SK-N-SH (cell line): ENCODE data around the gene MAK. TPM values are rescaled to one million over a fixed set of nuclear protein-coding genes. Genes with fewer than 3 reads are reported as not detected.
"Not testable (repeated sequence)": the region's sequence is repeated elsewhere in the genome, so short reads cannot be mapped to it uniquely, and the experiment has no call there.

Experiments used
- CTCF ChIA-PET: fragments of 300-600, 350-600 bp; formaldehyde crosslinking; extraction: SDS; loops from one replicate; lab custom pipeline; 2021; lab: Yijun Ruan, JAX
- POLR2A ChIA-PET: fragments of 350-600 bp; sonication (Branson Sonifier 250); formaldehyde crosslinking; extraction: SDS; loops from one replicate; lab custom pipeline; 2020; ENCODE audit warnings: antibody characterized with exemption, inconsistent platforms; lab: Yijun Ruan, JAX
- DNase-seq: peaks from one replicate; pipeline ENCODE4 v3.0.0; 2012
- H2AFZ ChIP-seq: fragments of 200-600 bp; sonication (generic); 2 replicates; pipeline ENCODE4 v1.8.1; 2016; ENCODE audit warnings: antibody characterized with exemption, mild to moderate bottlenecking, low read depth
- H3F3A ChIP-seq: fragments of 200-600 bp; sonication (generic); replicated peaks from 2 replicates; pipeline ENCODE3; 2016; ENCODE audit warnings: antibody characterized with exemption, mild to moderate bottlenecking; ENCODE audit not compliant: insufficient read depth
- H3K27ac ChIP-seq, 2 experiments: fragments of 200-500 bp in 1 of 2; fragments of 200-600 bp in 1 of 2; sonication (Bioruptor generic) in 1 of 2; sonication (generic), shearing (Covaris generic) in 1 of 2; 2 replicates each; pipeline versions ENCODE4 v1.5.1 to v1.6.1; 2014 to 2016; ENCODE audit warnings: low read depth in 2 of 2, inconsistent platforms in 1 of 2, low read length in 1 of 2, mild to moderate bottlenecking in 1 of 2, mixed read lengths in 1 of 2
- H3K27me3 ChIP-seq: fragments of 200-600 bp; sonication (generic), shearing (Covaris generic); 2 replicates; pipeline ENCODE4 v1.6.1; 2016; ENCODE audit warnings: mixed run types; ENCODE audit not compliant: insufficient read depth
- H3K36me3 ChIP-seq, 2 experiments: fragments of 200-500 bp in 1 of 2; fragments of 200-600 bp in 1 of 2; sonication (Bioruptor generic) in 1 of 2; sonication (generic) in 1 of 2; replicated peaks in 1 of 2; 2 replicates each; pipeline versions ENCODE3 to v1.5.1; 2014 to 2016; ENCODE audit warnings: low read length in 1 of 2, mild to moderate bottlenecking in 1 of 2; ENCODE audit not compliant: insufficient read depth in 2 of 2, control insufficient read depth in 1 of 2
- H3K4me1 ChIP-seq, 2 experiments: fragments of 200-500 bp in 1 of 2; fragments of 200-600 bp in 1 of 2; sonication (Bioruptor generic) in 1 of 2; sonication (generic), shearing (Covaris generic) in 1 of 2; 2 replicates each; pipeline versions ENCODE4 v1.5.1 to v1.6.1; 2014 to 2016; ENCODE audit warnings: low read depth in 1 of 2, low read length in 1 of 2, mixed run types in 1 of 2; ENCODE audit not compliant: insufficient read depth in 2 of 2, control insufficient read depth in 1 of 2
- H3K4me2 ChIP-seq: fragments of 200-600 bp; sonication (generic), shearing (Covaris generic); 2 replicates; pipeline ENCODE4 v1.6.1; 2017; ENCODE audit warnings: mixed run types
- H3K4me3 ChIP-seq, 2 experiments: fragments of 200-500 bp in 1 of 2; fragments of 200-600 bp in 1 of 2; sonication (Bioruptor generic) in 1 of 2; sonication (generic), shearing (Covaris generic) in 1 of 2; 2 replicates each; pipeline versions ENCODE4 v1.5.1 to v1.8.1; 2014 to 2016; ENCODE audit warnings: low read depth in 2 of 2, inconsistent platforms in 1 of 2, low read length in 1 of 2, mild to moderate bottlenecking in 1 of 2, mixed read lengths in 1 of 2, moderate library complexity in 1 of 2
- H3K79me2 ChIP-seq: fragments of 200-600 bp; sonication (generic); 2 replicates; pipeline ENCODE4 v1.8.1; 2017; ENCODE audit warnings: mild to moderate bottlenecking; ENCODE audit not compliant: insufficient read depth
- H3K9ac ChIP-seq: fragments of 200-600 bp; sonication (generic); 2 replicates; pipeline ENCODE4 v1.6.1; 2017; ENCODE audit warnings: mixed run types
- H3K9me2 ChIP-seq: fragments of 200-600 bp; sonication (generic); 2 replicates; pipeline ENCODE4 v1.6.1; 2017; ENCODE audit warnings: mixed run types
- H3K9me3 ChIP-seq: fragments of 200-600 bp; sonication (generic); 2 replicates; pipeline ENCODE4 v1.6.1; 2017; ENCODE audit warnings: mixed run types, mild to moderate bottlenecking, moderate library complexity
- H4K20me1 ChIP-seq: fragments of 200-600 bp; sonication (generic); 2 replicates; pipeline ENCODE4 v1.6.1; 2017; ENCODE audit warnings: mild to moderate bottlenecking, mixed run types; ENCODE audit not compliant: insufficient read depth
- ELF1 ChIP-seq: IDR thresholded peaks from 2 replicates; pipeline ENCODE4 v1.4.0; 2012
- EP300 ChIP-seq, 2 experiments: IDR thresholded peaks; 2 replicates each; pipeline versions ENCODE4 v1.4.0 to v1.6.1; 2012; ENCODE audit warnings: borderline replicate concordance in 1 of 2, low read depth in 1 of 2, low read length in 1 of 2
- GABPA ChIP-seq: IDR thresholded peaks from 2 replicates; pipeline ENCODE4 v1.4.0; 2012; ENCODE audit warnings: low read depth, mild to moderate bottlenecking
- MXI1 ChIP-seq: IDR thresholded peaks from 2 replicates; pipeline ENCODE4 v1.6.1; 2012; ENCODE audit warnings: mild to moderate bottlenecking, low read depth, low read length, improper control_type of control experiment
- RCOR1 ChIP-seq: fragments of 150-350 bp; IDR thresholded peaks from 2 replicates; pipeline ENCODE4 v1.6.1; 2017; ENCODE audit warnings: antibody characterized with exemption, low read length
- RFX5 ChIP-seq: IDR thresholded peaks from 2 replicates; pipeline ENCODE4 v1.6.1; 2012; ENCODE audit warnings: mild to moderate bottlenecking, improper control_type of control experiment, low read length
- TAF1 ChIP-seq: IDR thresholded peaks from 2 replicates; pipeline ENCODE4 v1.6.1; 2012; ENCODE audit warnings: low read depth, mild to moderate bottlenecking, low read length, moderate library complexity, borderline replicate concordance
- YY1 ChIP-seq: IDR thresholded peaks from 2 replicates; pipeline ENCODE4 v1.4.0; 2012; ENCODE audit warnings: low read depth, mild to moderate bottlenecking
- WGBS: methylation state at CpG from one replicate; pipeline ENCODE4 v1.1.6; 2017; ENCODE audit warnings: low lambda C conversion rate; 5-methylcytosine and 5-hydroxymethylcytosine counted together
- polyA plus RNA-seq, 3 experiments: library from polyadenylated mRNA; depleted of rRNA; stranded (reverse); fragments of >200 nt; gene quantifications; 2 replicates each; pipeline ENCODE4 v1.2.3, GENCODE V29; 2012
- TF ChIP-seq, protein P1 (sequence below): IDR thresholded peaks from 2 replicates; pipeline ENCODE4; 2012
- TF ChIP-seq, protein P2 (sequence below): IDR thresholded peaks from 2 replicates; pipeline ENCODE4 v1.6.1; 2012; ENCODE audit warnings: mild to moderate bottlenecking, low read depth, low read length, moderate library complexity
- TF ChIP-seq, protein P3 (sequence below): fragments of 200-600 bp; sonication (generic); IDR thresholded peaks from 2 replicates; pipeline ENCODE4 v1.6.1; 2017; ENCODE audit warnings: antibody characterized with exemption, mild to moderate bottlenecking, moderate library complexity

Gene MAK
- polyA plus RNA-seq, 1 of the 3 experiments (the other 2 are of a cell fraction), result 0.02 TPM

DNA sequence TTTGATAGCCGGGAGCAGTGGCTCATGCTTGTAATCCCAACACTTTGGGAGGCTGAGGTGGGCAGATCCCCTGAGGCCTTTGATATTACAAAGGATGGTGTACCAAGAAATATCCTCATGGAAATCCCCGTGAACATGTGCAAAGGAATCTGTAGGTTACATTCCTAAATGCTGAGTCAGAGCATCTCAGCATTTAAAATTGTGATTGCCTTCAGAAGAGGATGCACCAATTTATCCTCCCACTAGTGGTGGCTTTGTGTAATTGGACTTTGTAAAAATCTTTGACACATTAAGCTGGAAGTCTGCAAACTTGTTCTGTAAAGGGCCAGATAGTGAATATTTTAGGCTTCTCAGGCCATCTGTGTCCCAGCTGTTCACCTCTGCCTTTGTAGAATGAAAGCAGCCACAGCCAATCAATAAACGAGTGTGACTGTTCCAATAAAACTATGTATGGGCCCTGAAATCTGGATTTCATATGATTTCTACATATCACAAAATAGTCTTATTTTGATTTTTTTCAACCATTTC is 79.0 kb downstream of the MAK start (continued):
- TF ChIP-seq, protein P1, sequence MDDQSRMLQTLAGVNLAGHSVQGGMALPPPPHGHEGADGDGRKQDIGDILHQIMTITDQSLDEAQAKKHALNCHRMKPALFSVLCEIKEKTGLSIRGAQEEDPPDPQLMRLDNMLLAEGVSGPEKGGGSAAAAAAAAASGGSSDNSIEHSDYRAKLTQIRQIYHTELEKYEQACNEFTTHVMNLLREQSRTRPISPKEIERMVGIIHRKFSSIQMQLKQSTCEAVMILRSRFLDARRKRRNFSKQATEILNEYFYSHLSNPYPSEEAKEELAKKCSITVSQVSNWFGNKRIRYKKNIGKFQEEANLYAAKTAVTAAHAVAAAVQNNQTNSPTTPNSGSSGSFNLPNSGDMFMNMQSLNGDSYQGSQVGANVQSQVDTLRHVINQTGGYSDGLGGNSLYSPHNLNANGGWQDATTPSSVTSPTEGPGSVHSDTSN, result no peak
- TF ChIP-seq RCOR1, result no peak
- no peak for TF ChIP-seq RFX5

DNA sequence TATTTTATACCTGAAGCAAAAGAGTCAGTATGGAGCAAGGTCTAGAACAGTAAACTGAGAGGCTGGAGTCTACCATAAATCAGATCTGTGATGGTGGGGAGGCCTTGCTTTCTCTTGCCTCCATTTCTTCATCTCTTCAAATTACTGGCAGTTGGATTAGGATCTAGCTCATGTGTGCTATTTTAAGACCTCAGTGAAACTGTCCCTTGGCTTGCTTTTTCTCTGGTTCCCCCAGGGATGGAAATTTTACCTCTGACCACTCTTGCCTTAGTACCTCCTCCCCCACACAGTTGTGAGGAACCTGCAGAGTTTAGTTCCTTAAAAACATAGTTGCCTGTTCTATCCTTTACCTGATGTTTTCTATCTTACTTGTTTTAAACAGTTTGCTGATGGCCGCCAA is 82.3 kb downstream of the MAK start:
- H3K27ac ChIP-seq, result no peak overlapping the region
- WGBS, result 96% methylated on average over 1 of the region's 1 CpG
- H3K79me2 ChIP-seq, result peaks cover 47% of the 10 kb centered on the region
- H4K20me1 ChIP-seq, result peaks cover 4% of the 10 kb centered on the region; the same call in 1 of the 2 replicates
- no peak for TF ChIP-seq ELF1
- TF ChIP-seq YY1, result no peak
- no peak for TF ChIP-seq GABPA
- TF ChIP-seq, protein P2, sequence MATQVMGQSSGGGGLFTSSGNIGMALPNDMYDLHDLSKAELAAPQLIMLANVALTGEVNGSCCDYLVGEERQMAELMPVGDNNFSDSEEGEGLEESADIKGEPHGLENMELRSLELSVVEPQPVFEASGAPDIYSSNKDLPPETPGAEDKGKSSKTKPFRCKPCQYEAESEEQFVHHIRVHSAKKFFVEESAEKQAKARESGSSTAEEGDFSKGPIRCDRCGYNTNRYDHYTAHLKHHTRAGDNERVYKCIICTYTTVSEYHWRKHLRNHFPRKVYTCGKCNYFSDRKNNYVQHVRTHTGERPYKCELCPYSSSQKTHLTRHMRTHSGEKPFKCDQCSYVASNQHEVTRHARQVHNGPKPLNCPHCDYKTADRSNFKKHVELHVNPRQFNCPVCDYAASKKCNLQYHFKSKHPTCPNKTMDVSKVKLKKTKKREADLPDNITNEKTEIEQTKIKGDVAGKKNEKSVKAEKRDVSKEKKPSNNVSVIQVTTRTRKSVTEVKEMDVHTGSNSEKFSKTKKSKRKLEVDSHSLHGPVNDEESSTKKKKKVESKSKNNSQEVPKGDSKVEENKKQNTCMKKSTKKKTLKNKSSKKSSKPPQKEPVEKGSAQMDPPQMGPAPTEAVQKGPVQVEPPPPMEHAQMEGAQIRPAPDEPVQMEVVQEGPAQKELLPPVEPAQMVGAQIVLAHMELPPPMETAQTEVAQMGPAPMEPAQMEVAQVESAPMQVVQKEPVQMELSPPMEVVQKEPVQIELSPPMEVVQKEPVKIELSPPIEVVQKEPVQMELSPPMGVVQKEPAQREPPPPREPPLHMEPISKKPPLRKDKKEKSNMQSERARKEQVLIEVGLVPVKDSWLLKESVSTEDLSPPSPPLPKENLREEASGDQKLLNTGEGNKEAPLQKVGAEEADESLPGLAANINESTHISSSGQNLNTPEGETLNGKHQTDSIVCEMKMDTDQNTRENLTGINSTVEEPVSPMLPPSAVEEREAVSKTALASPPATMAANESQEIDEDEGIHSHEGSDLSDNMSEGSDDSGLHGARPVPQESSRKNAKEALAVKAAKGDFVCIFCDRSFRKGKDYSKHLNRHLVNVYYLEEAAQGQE, result no peak
- TF ChIP-seq RCOR1, result no peak
- TF ChIP-seq EP300 (IDR thresholded peaks at IDR 0.05; ENCODE audit: borderline replicate concordance in 1 of 2, low read depth in 1 of 2, low read length in 1 of 2), result no peak
- no peak for TF ChIP-seq MXI1
- TF ChIP-seq, protein P3, sequence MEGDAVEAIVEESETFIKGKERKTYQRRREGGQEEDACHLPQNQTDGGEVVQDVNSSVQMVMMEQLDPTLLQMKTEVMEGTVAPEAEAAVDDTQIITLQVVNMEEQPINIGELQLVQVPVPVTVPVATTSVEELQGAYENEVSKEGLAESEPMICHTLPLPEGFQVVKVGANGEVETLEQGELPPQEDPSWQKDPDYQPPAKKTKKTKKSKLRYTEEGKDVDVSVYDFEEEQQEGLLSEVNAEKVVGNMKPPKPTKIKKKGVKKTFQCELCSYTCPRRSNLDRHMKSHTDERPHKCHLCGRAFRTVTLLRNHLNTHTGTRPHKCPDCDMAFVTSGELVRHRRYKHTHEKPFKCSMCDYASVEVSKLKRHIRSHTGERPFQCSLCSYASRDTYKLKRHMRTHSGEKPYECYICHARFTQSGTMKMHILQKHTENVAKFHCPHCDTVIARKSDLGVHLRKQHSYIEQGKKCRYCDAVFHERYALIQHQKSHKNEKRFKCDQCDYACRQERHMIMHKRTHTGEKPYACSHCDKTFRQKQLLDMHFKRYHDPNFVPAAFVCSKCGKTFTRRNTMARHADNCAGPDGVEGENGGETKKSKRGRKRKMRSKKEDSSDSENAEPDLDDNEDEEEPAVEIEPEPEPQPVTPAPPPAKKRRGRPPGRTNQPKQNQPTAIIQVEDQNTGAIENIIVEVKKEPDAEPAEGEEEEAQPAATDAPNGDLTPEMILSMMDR, result no peak
- TF ChIP-seq TAF1, result no peak
- TF ChIP-seq, all 33 proteins: peak for 0
- Histone ChIP-seq H3K9me2 (no peaks in the 10 kb centered on the region), H3K9me3 (no peaks in the 10 kb centered on the region), H2AFZ (no peak overlapping the region), H3K36me3 (peaks cover 28 to 34% of the 10 kb centered on the region in 2 experiments), H3K4me3 (no peak overlapping the region), H3K4me2 (no peak overlapping the region), H3K9ac (no peak overlapping the region), H3K27me3 (no peaks in the 10 kb centered on the region), H3F3A (peaks cover 21% of the 10 kb centered on the region), H3K4me1 (peaks cover 0 to 15% of the 10 kb centered on the region in 2 experiments; a peak in 2 of 4 replicates)
- ChIA-PET POLR2A (no interaction called here), CTCF (no interaction called here)
- no peak for DNase-seq

DNA sequence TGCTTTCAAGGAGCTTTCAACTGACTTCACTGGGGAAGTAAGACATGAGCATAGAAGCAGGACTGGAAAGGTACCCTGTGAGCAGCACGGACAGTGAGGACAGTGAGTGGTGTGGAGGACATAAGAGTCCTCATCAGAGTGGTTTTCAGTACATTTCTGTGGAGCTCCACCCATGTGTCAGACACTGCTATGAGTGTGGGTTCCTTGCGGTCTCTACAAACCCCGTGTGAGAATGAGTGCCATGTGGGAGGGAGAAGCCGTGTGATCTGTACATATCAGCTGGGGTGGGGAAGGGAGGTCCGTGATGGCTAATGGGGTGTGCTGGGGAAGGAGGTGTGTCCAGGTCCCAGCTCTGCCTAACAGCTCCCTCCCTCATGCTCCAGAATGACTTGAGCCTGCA is 86.6 kb downstream of the MAK start:
- H3K9me2 ChIP-seq, POLR2A ChIA-PET, DNase-seq, H3K27ac ChIP-seq, H3K9ac ChIP-seq, H4K20me1 ChIP-seq, CTCF ChIA-PET, H3K9me3 ChIP-seq, H2AFZ ChIP-seq, H3K4me2 ChIP-seq, H3K27me3 ChIP-seq, H3K4me3 ChIP-seq, H3F3A ChIP-seq: not testable (repeated sequence)
- Histone ChIP-seq H3K4me1 (peaks cover 6 to 18% of the 10 kb centered on the region in 2 experiments; a peak in 3 of 4 replicates), H3K36me3 (peaks cover 38 to 41% of the 10 kb centered on the region in 2 experiments), H3K79me2 (peaks cover 71% of the 10 kb centered on the region)
- 100% methylated on average over 4 of the region's 5 CpGs for WGBS

DNA sequence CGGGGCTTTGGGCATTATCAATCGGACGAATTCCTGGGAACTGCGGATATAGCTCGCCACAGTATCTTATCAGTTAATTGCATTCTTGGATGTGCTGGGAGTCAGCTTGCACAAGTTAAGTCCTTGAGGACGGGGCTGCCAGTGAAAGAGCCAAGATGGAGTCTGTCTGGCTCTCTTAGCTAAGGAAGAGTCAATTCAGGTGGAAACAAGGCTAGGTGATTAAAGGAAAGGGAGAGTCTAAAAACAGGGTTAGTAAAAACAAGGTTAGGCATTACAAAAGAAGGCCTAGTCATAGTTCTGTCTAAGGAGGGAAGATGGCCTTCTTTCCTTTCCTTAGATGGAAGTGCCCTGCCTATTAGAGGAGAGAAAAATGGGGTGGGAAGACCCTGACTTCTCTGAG is 87.8 kb downstream of the MAK start:
- CTCF ChIA-PET, result interaction anchor here (0.8 kb wide), 1 partner anchor 9 kb away, joined by 3 read pairs; no protein-coding TSS in a partner anchor
- H3K9ac ChIP-seq, H2AFZ ChIP-seq, H3K9me2 ChIP-seq, H3K27me3 ChIP-seq, H3K4me2 ChIP-seq, H3F3A ChIP-seq, H3K27ac ChIP-seq, H3K9me3 ChIP-seq, POLR2A ChIA-PET, DNase-seq, H3K4me3 ChIP-seq, H4K20me1 ChIP-seq: not testable (repeated sequence)
- peaks cover 6 to 20% of the 10 kb centered on the region in 2 experiments; a peak in 3 of 4 replicates for H3K4me1 ChIP-seq
- peaks cover 71% of the 10 kb centered on the region for H3K79me2 ChIP-seq
- peaks cover 28 to 36% of the 10 kb centered on the region in 2 experiments for H3K36me3 ChIP-seq
- WGBS, result 97% methylated on average over 6 of the region's 6 CpGs
